GM19397 (cell line): ENCODE data around the gene RBM44.
"Not testable (repeated sequence)": the region's sequence is repeated elsewhere in the genome, so short reads cannot be mapped to it uniquely, and the experiment has no call there.

Source experiments
- ATAC-seq: cut with Tn5 transposase; IDR thresholded peaks from one replicate; pipeline ENCODE4 v1.9.1; 2021; ENCODE audit warnings: mild to moderate bottlenecking, moderate library complexity; ENCODE audit not compliant: unreplicated experiment

RBM44 gene

GRCh38 chr2:237798236-237799059 is at the start of gene RBM44:
TSS of gene RBM44 (plus strand) at chr2:237798779. CDS start at chr2:237813610, 14,831 bp downstream.
- ATAC-seq, result no peak

GRCh38 chr2:237749002-237749401 is 49.6 kb upstream of the RBM44 start:
- ATAC-seq, result no peak

GRCh38 chr2:237749961-237750360 is 48.6 kb upstream of the RBM44 start:
- no peak for ATAC-seq

- ATAC-seq, result not testable (repeated sequence)
Measured at GRCh38 chr2:237750441-237750840, 48.1 kb upstream of the RBM44 start.

- peak; percentile 97 for ATAC-seq
Measured at GRCh38 chr2:237752761-237753165, 45.8 kb upstream of the RBM44 start.

- ATAC-seq, result no peak
Measured at GRCh38 chr2:237754182-237754581, 44.4 kb upstream of the RBM44 start.

GRCh38 chr2:237754626-237755248 is 43.8 kb upstream of the RBM44 start:
- no peak for ATAC-seq

GRCh38 chr2:237757616-237758015 is 41.0 kb upstream of the RBM44 start:
- no peak for ATAC-seq

GRCh38 chr2:237758185-237758584 is 40.4 kb upstream of the RBM44 start:
- ATAC-seq, result no peak

GRCh38 chr2:237759176-237759575 is 39.4 kb upstream of the RBM44 start:
- no peak for ATAC-seq

- ATAC-seq, result no peak
Measured at GRCh38 chr2:237760506-237761502, 37.8 kb upstream of the RBM44 start.

GRCh38 chr2:237762291-237763182 is 36.0 kb upstream of the RBM44 start:
- ATAC-seq, result not testable (repeated sequence)

- no peak for ATAC-seq
Measured at GRCh38 chr2:237763812-237764211, 34.8 kb upstream of the RBM44 start.

- ATAC-seq, result not testable (repeated sequence)
Measured at GRCh38 chr2:237765122-237765521, 33.5 kb upstream of the RBM44 start.

GRCh38 chr2:237765875-237766274 is 32.7 kb upstream of the RBM44 start:
- no peak for ATAC-seq

- ATAC-seq, result no peak
Measured at GRCh38 chr2:237766340-237766739, 32.2 kb upstream of the RBM44 start.

GRCh38 chr2:237772513-237772912 is 26.1 kb upstream of the RBM44 start:
- no peak for ATAC-seq

- ATAC-seq, result no peak
Measured at GRCh38 chr2:237773826-237774225, 24.8 kb upstream of the RBM44 start.

- no peak for ATAC-seq
Measured at GRCh38 chr2:237774811-237775553, 23.6 kb upstream of the RBM44 start.
